Measurements from ENCODE around the gene DOK4. TPM values are rescaled to one million over a fixed set of nuclear protein-coding genes. Genes with fewer than 3 reads are reported as not detected.

Gene DOK4
- total RNA-seq, 1 experiment from 2014 or later, result 6.8 TPM

DNA sequence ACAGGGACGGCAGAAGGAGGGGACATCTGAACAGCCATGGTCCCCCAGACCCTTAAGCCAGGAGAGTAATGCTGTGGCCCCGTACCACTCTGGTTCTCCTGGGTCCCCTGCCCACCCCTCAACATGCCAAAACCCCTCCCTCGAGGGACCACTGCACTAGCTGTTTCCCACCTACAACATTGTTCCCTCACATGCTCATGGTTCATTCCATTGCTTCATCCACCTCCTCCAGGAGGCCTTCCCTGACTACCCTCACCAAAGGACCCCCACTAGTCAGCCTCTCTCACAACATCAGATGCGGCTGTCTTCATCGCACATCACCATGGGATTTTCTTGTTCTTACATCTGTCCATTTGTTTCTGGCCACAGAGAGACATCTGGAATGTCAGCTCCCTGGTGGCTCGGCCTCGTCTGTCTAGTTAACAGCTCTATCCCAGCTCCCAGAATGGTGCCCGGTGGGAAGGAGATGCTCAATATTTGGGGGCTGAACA, 1.7 kb downstream of the DOK4 start:
- ATAC-seq (no peak), DNase-seq (ENCODE audit: low read depth, low spot score) (no peak)
- ChIA-PET POLR2A (no interaction called here), CTCF (no interaction called here)
- BruUV-seq (replicated peaks), result no TSS peak
- TF ChIP-seq, protein P1, sequence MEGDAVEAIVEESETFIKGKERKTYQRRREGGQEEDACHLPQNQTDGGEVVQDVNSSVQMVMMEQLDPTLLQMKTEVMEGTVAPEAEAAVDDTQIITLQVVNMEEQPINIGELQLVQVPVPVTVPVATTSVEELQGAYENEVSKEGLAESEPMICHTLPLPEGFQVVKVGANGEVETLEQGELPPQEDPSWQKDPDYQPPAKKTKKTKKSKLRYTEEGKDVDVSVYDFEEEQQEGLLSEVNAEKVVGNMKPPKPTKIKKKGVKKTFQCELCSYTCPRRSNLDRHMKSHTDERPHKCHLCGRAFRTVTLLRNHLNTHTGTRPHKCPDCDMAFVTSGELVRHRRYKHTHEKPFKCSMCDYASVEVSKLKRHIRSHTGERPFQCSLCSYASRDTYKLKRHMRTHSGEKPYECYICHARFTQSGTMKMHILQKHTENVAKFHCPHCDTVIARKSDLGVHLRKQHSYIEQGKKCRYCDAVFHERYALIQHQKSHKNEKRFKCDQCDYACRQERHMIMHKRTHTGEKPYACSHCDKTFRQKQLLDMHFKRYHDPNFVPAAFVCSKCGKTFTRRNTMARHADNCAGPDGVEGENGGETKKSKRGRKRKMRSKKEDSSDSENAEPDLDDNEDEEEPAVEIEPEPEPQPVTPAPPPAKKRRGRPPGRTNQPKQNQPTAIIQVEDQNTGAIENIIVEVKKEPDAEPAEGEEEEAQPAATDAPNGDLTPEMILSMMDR (IDR thresholded peaks at IDR 0.05), result no peak
- no peak for TF ChIP-seq SIN3A (IDR thresholded peaks at IDR 0.05; ENCODE audit: borderline replicate concordance, insufficient read depth, low read depth, low read length)
- TF ChIP-seq TCF7L2 (IDR thresholded peaks at IDR 0.05; ENCODE audit: low read depth, low read length), result no peak
- Histone ChIP-seq H3K27me3 (ENCODE audit: control insufficient read depth, insufficient read depth, low read length) (no peaks in the 10 kb centered on the region), H3K4me3 (ENCODE audit: low read depth in 2 of 2, low read length in 2 of 2) (no peak overlapping the region), H3K4me1 (ENCODE audit: control insufficient read depth, insufficient read depth, low read length) (no peaks in the 10 kb centered on the region; the same call in 1 of the 2 replicates), H3K27ac (ENCODE audit: low read length) (no peak overlapping the region), H3K36me3 (ENCODE audit: control insufficient read depth, insufficient read depth, low read length) (no peaks in the 10 kb centered on the region), H3K9me3 (ENCODE audit: control insufficient read depth, insufficient read depth, low read depth, low read length) (no peaks in the 10 kb centered on the region)
- intact Hi-C loops (cut with micrococcal nuclease; ENCODE audit: unreplicated experiment) (no loop called here), in situ Hi-C loops (cut with HindIII; ENCODE audit: low pct_unique_long_range_greater_than_20kb, low sequenced_read_pairs) (no loop called here)

GRCh38 chr16:57483725-57484514, 2.4 kb downstream of the DOK4 start:
- DNase-seq (ENCODE audit: low read depth, low spot score), result no peak
- intact Hi-C loops (cut with micrococcal nuclease; ENCODE audit: unreplicated experiment), result no loop called here
- in situ Hi-C loops (cut with HindIII; ENCODE audit: low pct_unique_long_range_greater_than_20kb, low sequenced_read_pairs), result no loop called here

More at GRCh38 chr16:57483725-57484514, 2.4 kb downstream of the DOK4 start:
- no peak overlapping the region for H3K4me3 ChIP-seq (ENCODE audit: low read depth in 2 of 2, low read length in 2 of 2)
- H3K9me3 ChIP-seq (ENCODE audit: control insufficient read depth, insufficient read depth, low read depth, low read length), result no peaks in the 10 kb centered on the region
- no TSS peak for BruUV-seq (replicated peaks)
- ChIA-PET POLR2A (no interaction called here), CTCF (no interaction called here)
- TF ChIP-seq, protein P2, sequence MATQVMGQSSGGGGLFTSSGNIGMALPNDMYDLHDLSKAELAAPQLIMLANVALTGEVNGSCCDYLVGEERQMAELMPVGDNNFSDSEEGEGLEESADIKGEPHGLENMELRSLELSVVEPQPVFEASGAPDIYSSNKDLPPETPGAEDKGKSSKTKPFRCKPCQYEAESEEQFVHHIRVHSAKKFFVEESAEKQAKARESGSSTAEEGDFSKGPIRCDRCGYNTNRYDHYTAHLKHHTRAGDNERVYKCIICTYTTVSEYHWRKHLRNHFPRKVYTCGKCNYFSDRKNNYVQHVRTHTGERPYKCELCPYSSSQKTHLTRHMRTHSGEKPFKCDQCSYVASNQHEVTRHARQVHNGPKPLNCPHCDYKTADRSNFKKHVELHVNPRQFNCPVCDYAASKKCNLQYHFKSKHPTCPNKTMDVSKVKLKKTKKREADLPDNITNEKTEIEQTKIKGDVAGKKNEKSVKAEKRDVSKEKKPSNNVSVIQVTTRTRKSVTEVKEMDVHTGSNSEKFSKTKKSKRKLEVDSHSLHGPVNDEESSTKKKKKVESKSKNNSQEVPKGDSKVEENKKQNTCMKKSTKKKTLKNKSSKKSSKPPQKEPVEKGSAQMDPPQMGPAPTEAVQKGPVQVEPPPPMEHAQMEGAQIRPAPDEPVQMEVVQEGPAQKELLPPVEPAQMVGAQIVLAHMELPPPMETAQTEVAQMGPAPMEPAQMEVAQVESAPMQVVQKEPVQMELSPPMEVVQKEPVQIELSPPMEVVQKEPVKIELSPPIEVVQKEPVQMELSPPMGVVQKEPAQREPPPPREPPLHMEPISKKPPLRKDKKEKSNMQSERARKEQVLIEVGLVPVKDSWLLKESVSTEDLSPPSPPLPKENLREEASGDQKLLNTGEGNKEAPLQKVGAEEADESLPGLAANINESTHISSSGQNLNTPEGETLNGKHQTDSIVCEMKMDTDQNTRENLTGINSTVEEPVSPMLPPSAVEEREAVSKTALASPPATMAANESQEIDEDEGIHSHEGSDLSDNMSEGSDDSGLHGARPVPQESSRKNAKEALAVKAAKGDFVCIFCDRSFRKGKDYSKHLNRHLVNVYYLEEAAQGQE (IDR thresholded peaks at IDR 0.05; ENCODE audit: insufficient read depth in 1 of 2, low read depth in 2 of 2, low read length in 1 of 2), result no peak
- TF ChIP-seq, protein P1 (IDR thresholded peaks at IDR 0.05), result no peak
- TF ChIP-seq TCF7L2 (IDR thresholded peaks at IDR 0.05; ENCODE audit: low read depth, low read length), result no peak
- TF ChIP-seq SIN3A (IDR thresholded peaks at IDR 0.05; ENCODE audit: borderline replicate concordance, insufficient read depth, low read depth, low read length), result no peak
- no peak for TF ChIP-seq POLR2AphosphoS5 (IDR thresholded peaks at IDR 0.05; ENCODE audit: low read depth, low read length)
- no peaks in the 10 kb centered on the region for H3K27me3 ChIP-seq (ENCODE audit: control insufficient read depth, insufficient read depth, low read length)
- no peak overlapping the region for H3K27ac ChIP-seq (ENCODE audit: low read length)
- ATAC-seq, result no peak
- no peaks in the 10 kb centered on the region; the same call in 1 of the 2 replicates for H3K4me1 ChIP-seq (ENCODE audit: control insufficient read depth, insufficient read depth, low read length)
- H3K36me3 ChIP-seq (ENCODE audit: control insufficient read depth, insufficient read depth, low read length), result no peaks in the 10 kb centered on the region

Measured in Panc1 (cell line).